Mucosa of descending colon (tissue), 3 donors: Measurements from ENCODE around the gene WDR74. TPM values are rescaled to one million over a fixed set of nuclear protein-coding genes. Genes with fewer than 3 reads are reported as not detected.

Experiments
- ATAC-seq: fragments of 200-7000 bp; cut with Tn5 transposase; one replicate; pipeline ENCODE4 v1.9.1; 2020; ENCODE audit warnings: mild to moderate bottlenecking, moderate library complexity
- DNase-seq, 3 donors: peaks; one replicate each; pipeline ENCODE4 v3.0.0-alpha.2; 2020
- H3K36me3 ChIP-seq: fragments of 200-600 bp; one replicate; pipeline ENCODE4 v1.8.0; 2021; ENCODE audit warnings: low read depth, mild to moderate bottlenecking
- H3K4me1 ChIP-seq: fragments of 200-600 bp; one replicate; pipeline ENCODE4 v1.8.0; 2021; ENCODE audit warnings: low read depth, mild to moderate bottlenecking
- H3K4me3 ChIP-seq: fragments of 200-600 bp; one replicate; pipeline ENCODE4 v1.8.0; 2021; ENCODE audit warnings: mild to moderate bottlenecking
- H3K9me3 ChIP-seq: fragments of 200-600 bp; one replicate; pipeline ENCODE4 v1.8.0; 2021; ENCODE audit warnings: mild to moderate bottlenecking
- CTCF ChIP-seq: fragments of 200-600 bp; IDR thresholded peaks from one replicate; pipeline ENCODE4 v1.8.0; 2022; ENCODE audit warnings: antibody characterized with exemption, mild to moderate bottlenecking
- intact Hi-C, 2 donors: fragments of 100-400 bp; cut with DNase I in 1 of 2; cut with micrococcal nuclease in 1 of 2; formaldehyde crosslinking; loops; one replicate each; pipeline versions ENCODE4 v1.11.0 to v1.11.1; 2022; cut with DNase I, micrococcal nuclease
- total RNA-seq, 3 donors: library from RNA; stranded (reverse); fragmentation: NEBNext Ultra II Directional in 2 of 3; extraction: Animal tissue kit (Norgen Biotek cat#: 25700) in 2 of 3; gene quantifications; one replicate each; pipeline versions ENCODE4 v1.2.1 to v1.2.4, GENCODE V29; 2021 to 2023
- donor health status: DM: no; HTN: no; CAD: no; lungs with moderate emphysema.
- donor health status: DM: no; HTN: no; CAD: no.
- donor health status: DM: no; HTN: yes; CAD: no.

WDR74 gene
- total RNA-seq, 3 donors from 2014 or later, result 35.0 to 42.4 (median 38.8) TPM

- intact Hi-C loops, result loop anchor here in 1 of 2 donors (10.0 kb wide), 1 partner anchor 682 kb away; the partner anchor contains the start of gene PLAAT2
- no peak for TF ChIP-seq CTCF
- Histone ChIP-seq H3K9me3 (no peaks in the 10 kb centered on the region), H3K36me3 (peaks cover 18% of the 10 kb centered on the region), H3K4me1 (peaks cover 32% of the 10 kb centered on the region), H3K4me3 (no peak overlapping the region)
- DNase-seq, result no peak
- no peak for ATAC-seq
These were observed 43.6 kb upstream of the WDR74 start for GRCh38 chr11:62882788-62883501.

DNA sequence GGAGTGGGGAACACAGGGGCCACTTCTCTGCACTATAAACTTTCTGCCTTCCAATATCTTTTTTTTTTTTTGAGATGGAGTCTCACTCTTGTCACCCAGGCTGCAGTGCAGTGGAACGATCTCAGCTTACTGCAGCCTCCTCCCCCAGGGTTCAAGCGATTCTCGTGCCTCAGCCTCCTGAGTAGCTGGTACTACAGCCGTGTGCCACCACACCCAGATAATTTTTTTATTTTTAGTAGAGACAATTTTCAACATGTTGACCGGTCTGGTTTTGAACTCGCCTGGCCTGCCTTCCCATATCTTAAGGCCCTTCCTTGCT is 43.0 kb upstream of the WDR74 start:
- TF ChIP-seq CTCF, result no peak
- no peaks in the 10 kb centered on the region for H3K9me3 ChIP-seq
- no peak overlapping the region for H3K4me3 ChIP-seq
- peaks cover 32% of the 10 kb centered on the region for H3K4me1 ChIP-seq
- DNase-seq (no peak), ATAC-seq (no peak)
- peaks cover 18% of the 10 kb centered on the region for H3K36me3 ChIP-seq
- intact Hi-C loops, result loop anchor here in 1 of 2 donors (10.0 kb wide), 1 partner anchor 682 kb away; the partner anchor contains the start of gene PLAAT2

GRCh38 chr11:62881579-62882430 is 42.4 kb upstream of the WDR74 start:
- peaks cover 32% of the 10 kb centered on the region for H3K4me1 ChIP-seq

DNA sequence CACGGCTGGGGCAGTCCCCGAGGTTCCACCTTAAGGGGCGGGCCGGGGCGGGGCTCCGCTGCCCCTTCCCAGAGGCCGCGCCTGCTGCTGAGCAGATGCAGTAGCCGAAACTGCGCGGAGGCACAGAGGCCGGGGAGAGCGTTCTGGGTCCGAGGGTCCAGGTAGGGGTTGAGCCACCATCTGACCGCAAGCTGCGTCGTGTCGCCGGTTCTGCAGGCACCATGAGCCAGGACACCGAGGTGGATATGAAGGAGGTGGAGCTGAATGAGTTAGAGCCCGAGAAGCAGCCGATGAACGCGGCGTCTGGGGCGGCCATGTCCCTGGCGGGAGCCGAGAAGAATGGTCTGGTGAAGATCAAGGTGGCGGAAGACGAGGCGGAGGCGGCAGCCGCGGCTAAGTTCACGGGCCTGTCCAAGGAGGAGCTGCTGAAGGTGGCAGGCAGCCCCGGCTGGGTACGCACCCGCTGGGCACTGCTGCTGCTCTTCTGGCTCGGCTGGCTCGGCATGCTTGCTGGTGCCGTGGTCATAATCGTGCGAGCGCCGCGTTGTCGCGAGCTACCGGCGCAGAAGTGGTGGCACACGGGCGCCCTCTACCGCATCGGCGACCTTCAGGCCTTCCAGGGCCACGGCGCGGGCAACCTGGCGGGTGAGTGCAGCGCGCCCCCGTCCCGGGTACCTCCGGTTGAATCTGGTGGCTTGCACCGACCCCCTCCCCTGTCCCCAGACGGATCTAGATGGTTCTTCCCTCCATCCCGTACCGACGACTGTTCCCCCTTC is 41.6 kb upstream of the WDR74 start, which contains the start of gene SLC3A2:
SLC3A2 (plus strand) TSS at position 94 of the 776 bp plus-strand sequence; CDS start at position 222, 128 bp downstream.
- Histone ChIP-seq H3K4me3 (peak within 1 kb of the TSS; percentile 93), H3K4me1 (peaks cover 32% of the 10 kb centered on the region), H3K36me3 (peaks cover 8% of the 10 kb centered on the region), H3K9me3 (no peaks in the 10 kb centered on the region)
- ATAC-seq, result peak; percentile 90
- intact Hi-C loops, result loop anchor here in 1 of 2 donors (10.0 kb wide), 1 partner anchor 684 kb away; the partner anchor contains the start of gene PLAAT2
- TF ChIP-seq CTCF, result peak; percentile 59
- peak; percentile 94 to 95 (median 94) for DNase-seq

More at GRCh38 chr11:62881579-62882430, 42.4 kb upstream of the WDR74 start:
- DNase-seq, result peak; percentile 91 to 96 (median 93)
- intact Hi-C loops, result loop anchor here in 1 of 2 donors (10.0 kb wide), 1 partner anchor 683 kb away; the partner anchor contains the start of gene PLAAT2
- ATAC-seq, result peak; percentile 83
- Histone ChIP-seq H3K9me3 (no peaks in the 10 kb centered on the region), H3K36me3 (peaks cover 16% of the 10 kb centered on the region), H3K4me3 (peak overlapping the region; percentile 93)
- TF ChIP-seq CTCF, result no peak

GRCh38 chr11:62880231-62880802 is 40.9 kb upstream of the WDR74 start:
- Histone ChIP-seq H3K36me3 (peaks cover 6% of the 10 kb centered on the region), H3K4me3 (peak overlapping the region; percentile 93), H3K4me1 (peaks cover 32% of the 10 kb centered on the region), H3K9me3 (no peaks in the 10 kb centered on the region)
- intact Hi-C loops, result loop anchor here in 1 of 2 donors (10.0 kb wide), 1 partner anchor 684 kb away; the partner anchor contains the start of gene PLAAT2
- no peak for TF ChIP-seq CTCF
- ATAC-seq (peak; percentile 1), DNase-seq (peak in 1 of 3 donors; percentile 73)
